Endothelial cell (in vitro differentiated cells): ENCODE measurements around the gene RSRP1. TPM values are rescaled to one million over a fixed set of nuclear protein-coding genes. Genes with fewer than 3 reads are reported as not detected.

ENCODE experiments used
- DNase-seq: peaks from one replicate; pipeline ENCODE4 v3.0.0; 2021; ENCODE audit warnings: low spot score
- H3K27ac Mint-ChIP-seq: one replicate; pipeline ENCODE4 v1.8.0; 2021; ENCODE audit warnings: mixed read lengths, inconsistent platforms; ENCODE audit not compliant: unreplicated experiment
- H3K27me3 Mint-ChIP-seq: one replicate; pipeline ENCODE4 v1.8.0; 2021; ENCODE audit warnings: mild to moderate bottlenecking, moderate library complexity, mixed read lengths, inconsistent platforms; ENCODE audit not compliant: unreplicated experiment
- H3K36me3 Mint-ChIP-seq: one replicate; pipeline ENCODE4 v1.8.0; 2021; ENCODE audit warnings: mild to moderate bottlenecking, low read depth, mixed read lengths, inconsistent platforms; ENCODE audit not compliant: unreplicated experiment
- H3K4me1 Mint-ChIP-seq: one replicate; pipeline ENCODE4 v1.8.0; 2021; ENCODE audit warnings: mild to moderate bottlenecking, mixed read lengths, inconsistent platforms; ENCODE audit not compliant: unreplicated experiment
- H3K4me3 Mint-ChIP-seq: one replicate; pipeline ENCODE4 v1.8.0; 2021; ENCODE audit warnings: mild to moderate bottlenecking, mixed read lengths, inconsistent platforms; ENCODE audit not compliant: unreplicated experiment
- H3K9me3 Mint-ChIP-seq: one replicate; pipeline ENCODE4 v1.8.0; 2021; ENCODE audit warnings: mixed read lengths, inconsistent platforms; ENCODE audit not compliant: unreplicated experiment
- total RNA-seq: library from RNA; stranded (reverse); fragmentation: NEBNext Ultra II Directional; extraction: Animal tissue kit (Norgen Biotek cat#: 25700); gene quantifications from one replicate; pipeline ENCODE4 v1.2.1, GENCODE V29; 2021; ENCODE audit not compliant: unreplicated experiment
- TF ChIP-seq, protein P1 (sequence below): fragments of 200-600 bp; sonication (generic); IDR thresholded peaks from one replicate; pipeline ENCODE4 v1.5.0; 2021; ENCODE audit warnings: antibody characterized with exemption; ENCODE audit not compliant: unreplicated experiment

Gene RSRP1
- total RNA-seq, 1 donor from 2014 or later, result 119 TPM

DNA sequence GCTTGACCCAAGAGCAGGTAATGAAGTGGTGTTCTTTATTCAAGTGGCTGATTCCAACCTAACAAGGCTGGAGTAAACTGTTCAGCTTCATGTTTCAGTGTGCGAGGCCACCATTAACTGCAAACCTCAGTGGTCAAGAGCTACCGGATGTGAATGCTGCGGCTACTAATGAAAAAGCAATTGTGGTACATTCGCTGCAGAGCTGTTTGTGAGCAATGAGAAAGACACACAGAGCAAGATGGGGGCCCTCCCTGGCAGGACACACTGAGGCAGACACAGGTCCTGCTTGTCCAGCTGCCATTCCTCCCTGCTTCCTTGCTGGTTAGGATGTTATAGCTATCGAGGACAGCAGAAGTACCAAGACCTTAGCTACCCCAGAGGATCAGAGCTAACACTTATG, 41.1 kb downstream of the RSRP1 start:
- DNase-seq, result no peak
- peaks cover 4% of the 10 kb centered on the region for H3K27me3 Mint-ChIP-seq
- H3K9me3 Mint-ChIP-seq, result no peaks in the 10 kb centered on the region
- H3K27ac Mint-ChIP-seq, result no peak overlapping the region
- peaks cover 14% of the 10 kb centered on the region for H3K4me1 Mint-ChIP-seq
- no peak overlapping the region for H3K4me3 Mint-ChIP-seq
- no peaks in the 10 kb centered on the region for H3K36me3 Mint-ChIP-seq
- TF ChIP-seq, protein P1, sequence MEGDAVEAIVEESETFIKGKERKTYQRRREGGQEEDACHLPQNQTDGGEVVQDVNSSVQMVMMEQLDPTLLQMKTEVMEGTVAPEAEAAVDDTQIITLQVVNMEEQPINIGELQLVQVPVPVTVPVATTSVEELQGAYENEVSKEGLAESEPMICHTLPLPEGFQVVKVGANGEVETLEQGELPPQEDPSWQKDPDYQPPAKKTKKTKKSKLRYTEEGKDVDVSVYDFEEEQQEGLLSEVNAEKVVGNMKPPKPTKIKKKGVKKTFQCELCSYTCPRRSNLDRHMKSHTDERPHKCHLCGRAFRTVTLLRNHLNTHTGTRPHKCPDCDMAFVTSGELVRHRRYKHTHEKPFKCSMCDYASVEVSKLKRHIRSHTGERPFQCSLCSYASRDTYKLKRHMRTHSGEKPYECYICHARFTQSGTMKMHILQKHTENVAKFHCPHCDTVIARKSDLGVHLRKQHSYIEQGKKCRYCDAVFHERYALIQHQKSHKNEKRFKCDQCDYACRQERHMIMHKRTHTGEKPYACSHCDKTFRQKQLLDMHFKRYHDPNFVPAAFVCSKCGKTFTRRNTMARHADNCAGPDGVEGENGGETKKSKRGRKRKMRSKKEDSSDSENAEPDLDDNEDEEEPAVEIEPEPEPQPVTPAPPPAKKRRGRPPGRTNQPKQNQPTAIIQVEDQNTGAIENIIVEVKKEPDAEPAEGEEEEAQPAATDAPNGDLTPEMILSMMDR, result no peak

DNA sequence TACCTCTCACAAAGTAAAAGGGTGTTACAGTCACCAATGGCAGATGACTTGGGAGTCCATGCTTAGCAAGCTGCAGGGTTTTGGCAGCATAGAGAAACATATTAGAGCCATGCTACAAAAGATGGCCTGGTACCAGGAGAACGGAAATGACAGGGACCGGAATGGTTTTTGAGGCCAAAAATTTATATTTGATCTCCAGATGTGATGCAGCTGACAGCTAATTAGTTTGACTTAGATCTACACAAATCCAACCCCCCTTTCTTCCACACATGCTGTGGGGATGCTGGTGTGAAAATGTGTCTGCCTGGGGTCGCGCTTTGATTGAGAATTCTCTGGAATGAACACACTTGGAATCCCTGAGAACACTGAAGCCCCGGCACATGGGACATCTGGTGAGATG, 41.5 kb downstream of the RSRP1 start:
- H3K27me3 Mint-ChIP-seq, result peaks cover 4% of the 10 kb centered on the region
- no peaks in the 10 kb centered on the region for H3K36me3 Mint-ChIP-seq
- no peak overlapping the region for H3K4me3 Mint-ChIP-seq
- peaks cover 14% of the 10 kb centered on the region for H3K4me1 Mint-ChIP-seq
- TF ChIP-seq, protein P1, result no peak
- H3K27ac Mint-ChIP-seq, result no peak overlapping the region
- DNase-seq, result no peak
- H3K9me3 Mint-ChIP-seq, result no peaks in the 10 kb centered on the region

DNA sequence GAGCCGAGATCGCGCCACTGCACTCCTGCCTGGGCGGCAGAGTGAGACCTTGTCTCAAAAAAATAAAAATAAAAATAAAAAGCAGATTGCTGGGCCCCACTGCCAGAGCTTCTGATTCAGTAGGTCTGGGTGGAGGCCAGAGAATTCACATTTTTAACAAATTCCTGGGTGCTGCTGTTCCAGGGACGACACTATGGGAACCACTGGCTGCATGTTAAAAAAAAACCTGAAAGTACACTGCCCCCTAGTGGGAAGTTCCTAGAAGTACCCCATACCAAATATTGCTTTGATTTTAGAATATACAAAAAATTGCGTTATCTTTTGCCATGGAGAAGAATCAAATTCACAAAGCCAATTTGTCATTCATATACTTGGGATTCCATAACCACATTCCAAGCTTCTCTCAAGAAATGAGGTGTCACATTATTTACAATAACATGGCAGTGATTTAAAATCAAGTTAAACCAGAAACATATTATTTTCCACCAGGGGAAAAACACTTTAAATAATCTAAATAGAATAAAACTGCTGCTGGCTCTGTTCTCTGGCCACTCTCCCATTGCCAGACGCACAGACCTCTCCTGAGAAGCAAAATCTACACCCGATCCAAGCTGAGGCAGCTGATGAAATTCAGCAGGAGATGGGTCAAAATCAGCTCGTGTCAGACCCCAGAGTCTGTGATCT, 42.3 kb downstream of the RSRP1 start:
- Mint-ChIP-seq H3K27me3 (peaks cover 4% of the 10 kb centered on the region), H3K4me1 (peaks cover 14% of the 10 kb centered on the region), H3K27ac (no peak overlapping the region), H3K4me3 (no peak overlapping the region), H3K36me3 (no peaks in the 10 kb centered on the region), H3K9me3 (no peaks in the 10 kb centered on the region)
- TF ChIP-seq, protein P1, result peak; percentile 91
- no peak for DNase-seq

DNA sequence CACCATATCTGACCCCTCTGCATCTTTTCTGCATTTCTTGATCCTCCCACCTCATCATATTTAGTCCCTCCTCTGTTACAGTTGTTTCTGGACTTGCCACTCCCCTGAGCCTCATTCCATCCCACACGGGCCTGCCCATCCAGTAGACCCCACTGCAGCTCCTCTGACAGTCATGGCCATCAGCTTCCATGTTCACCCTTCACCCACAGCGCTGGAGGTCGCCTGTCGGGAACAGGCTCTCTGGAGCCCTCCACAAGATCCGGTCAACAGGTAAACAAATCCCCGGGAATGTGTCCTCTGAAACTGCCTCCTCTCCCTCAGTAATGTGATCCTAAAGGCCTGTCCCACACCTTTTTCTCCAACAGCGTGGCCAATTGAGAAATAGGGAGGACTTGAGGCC, 46.2 kb downstream of the RSRP1 start:
- Mint-ChIP-seq H3K4me1 (peaks cover 8% of the 10 kb centered on the region), H3K4me3 (no peak overlapping the region), H3K27ac (peak overlapping the region; percentile 26), H3K27me3 (peaks cover 5% of the 10 kb centered on the region), H3K9me3 (no peaks in the 10 kb centered on the region), H3K36me3 (no peaks in the 10 kb centered on the region)
- TF ChIP-seq, protein P1, result no peak
- DNase-seq, result no peak

DNA sequence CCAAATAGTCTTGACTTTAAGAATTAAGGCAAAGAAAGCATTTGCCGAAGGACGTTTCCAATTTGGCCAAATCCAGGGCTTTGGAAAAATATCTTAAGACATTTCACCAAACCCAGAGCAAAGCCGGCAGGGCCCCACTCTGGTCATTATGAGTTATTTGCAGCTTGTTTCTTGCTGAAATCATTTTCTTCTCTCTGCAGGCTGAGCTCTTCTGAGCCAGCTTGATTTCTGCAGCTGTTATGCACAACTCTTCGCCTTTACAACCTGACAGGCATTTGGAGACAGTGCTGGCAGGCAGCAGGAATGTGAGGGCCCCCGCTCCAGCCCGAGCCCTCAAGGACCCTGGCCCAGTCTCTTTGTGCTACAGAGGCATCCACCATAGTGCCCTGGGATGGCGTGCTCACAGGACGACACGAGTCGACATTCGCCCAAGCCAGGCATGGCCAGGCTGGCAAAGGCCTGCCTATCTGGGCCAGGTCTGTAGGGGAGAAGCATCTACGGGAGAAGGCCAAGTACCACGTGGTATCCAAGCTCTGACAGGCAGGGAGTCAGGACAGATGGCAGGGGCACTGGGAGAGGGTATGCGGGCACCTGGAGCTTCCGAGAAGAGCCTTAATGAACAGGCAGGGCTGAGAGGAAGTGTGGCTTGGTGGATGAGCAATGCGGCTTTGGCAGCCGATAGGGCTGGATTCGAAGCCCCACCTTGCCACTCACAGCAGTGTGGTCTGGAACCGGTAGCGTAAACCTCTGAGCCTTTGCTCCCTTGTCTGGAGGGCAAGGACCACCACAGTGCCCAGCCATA, 47.2 kb downstream of the RSRP1 start:
- Mint-ChIP-seq H3K9me3 (no peaks in the 10 kb centered on the region), H3K36me3 (no peaks in the 10 kb centered on the region), H3K27me3 (peaks cover 9% of the 10 kb centered on the region), H3K4me1 (peaks cover 8% of the 10 kb centered on the region), H3K27ac (no peak overlapping the region), H3K4me3 (no peak overlapping the region)
- no peak for DNase-seq
- TF ChIP-seq, protein P1, result no peak
